HG03432 (cell line): ENCODE data around the gene CASTOR1.

Experiments used
- ATAC-seq: cut with Tn5 transposase; IDR thresholded peaks from one replicate; pipeline ENCODE4 v1.9.1; 2021; ENCODE audit warnings: mild to moderate bottlenecking, moderate library complexity; ENCODE audit not compliant: unreplicated experiment

The CASTOR1 gene

DNA sequence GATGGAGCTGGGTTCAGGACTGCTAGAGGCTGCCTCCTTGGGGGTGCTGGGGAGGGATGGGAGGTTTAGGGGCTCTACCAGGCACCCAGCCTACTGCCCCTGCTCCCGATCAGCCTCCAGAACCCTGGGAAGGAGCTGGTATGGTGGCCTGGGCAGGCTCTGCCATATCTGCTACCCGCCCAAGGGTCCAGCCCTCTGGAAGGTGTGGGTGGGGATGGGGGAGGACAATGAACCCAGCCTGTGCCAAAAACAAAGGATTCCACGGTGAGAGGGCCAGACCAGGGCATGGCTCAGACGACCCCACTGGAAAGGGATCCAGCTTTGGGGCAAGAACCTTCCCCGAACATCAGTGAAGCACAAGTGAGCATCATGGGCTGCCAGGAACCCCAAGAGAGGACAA is 3.0 kb downstream of the CASTOR1 start:
- ATAC-seq = no peak

DNA sequence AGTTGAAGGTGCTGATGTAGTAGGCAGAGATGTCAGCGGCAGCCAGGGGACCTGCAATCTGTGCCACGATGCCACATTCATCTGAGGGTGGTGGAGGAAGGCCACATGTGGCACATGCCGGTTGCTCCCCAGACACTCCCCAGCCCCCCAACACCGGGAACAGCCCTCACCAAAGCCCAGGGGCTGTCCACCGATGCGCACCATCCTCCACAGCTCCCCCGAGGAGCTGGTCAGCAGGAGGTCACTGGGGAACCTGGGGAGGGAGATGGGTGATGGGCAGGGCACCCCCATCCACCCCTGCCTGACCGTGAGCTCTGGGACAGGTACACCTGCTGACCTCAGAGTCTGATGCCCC is 3.5 kb downstream of the CASTOR1 start:
- no peak for ATAC-seq

DNA sequence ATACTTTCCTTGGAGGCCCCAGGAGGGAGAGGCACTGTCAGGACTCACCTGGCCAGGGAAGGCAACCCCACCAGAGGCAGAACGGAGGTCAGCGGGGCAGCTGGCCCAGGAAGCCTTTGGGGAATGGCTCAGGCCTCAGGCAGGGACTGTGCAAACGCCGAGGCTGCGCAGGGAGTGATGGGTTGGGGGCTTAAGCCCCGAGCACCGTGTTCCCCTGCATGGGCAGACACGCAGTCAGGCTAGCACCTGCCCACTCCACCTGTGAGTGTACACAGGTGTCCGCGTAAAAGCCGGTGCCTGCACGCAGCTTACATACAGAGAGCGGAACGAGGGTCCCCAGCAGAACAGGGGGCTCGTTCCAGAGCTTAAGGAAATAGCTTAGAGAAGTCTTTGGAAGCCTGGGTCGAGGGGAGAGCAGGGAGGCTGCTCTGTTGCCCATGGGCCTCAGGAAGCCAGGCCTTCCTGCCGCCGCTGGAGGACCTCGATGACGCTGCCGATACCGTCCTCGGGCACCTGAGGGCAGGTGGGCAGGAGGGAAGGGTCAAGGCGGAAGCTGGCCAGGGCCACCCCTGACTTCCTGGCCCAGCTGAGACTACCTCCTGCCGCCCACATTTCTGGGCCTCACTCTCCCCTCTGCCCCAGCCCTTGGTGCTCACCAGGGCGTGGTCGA is 4.0 kb downstream of the CASTOR1 start:
- ATAC-seq = no peak

DNA sequence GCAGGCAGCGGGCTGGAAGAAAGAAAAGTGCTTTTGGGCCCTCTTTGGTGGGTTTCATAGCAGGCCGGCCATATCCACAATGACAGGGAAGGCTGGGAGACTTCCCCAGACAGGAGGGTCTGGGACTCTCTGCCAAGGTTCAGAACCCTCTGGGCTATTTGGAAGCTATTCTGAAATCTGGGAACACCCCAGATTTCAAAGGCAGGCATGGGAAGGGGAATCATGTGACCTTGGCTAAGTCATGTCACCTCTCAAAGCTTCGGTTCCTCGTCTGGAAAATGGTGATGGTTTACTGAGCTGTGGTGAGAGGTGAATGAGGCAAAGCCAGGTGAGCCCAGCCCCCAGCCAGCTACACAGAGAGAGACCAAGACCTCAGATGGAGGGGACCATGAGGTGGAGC is 4.6 kb downstream of the CASTOR1 start:
- no peak for ATAC-seq

DNA sequence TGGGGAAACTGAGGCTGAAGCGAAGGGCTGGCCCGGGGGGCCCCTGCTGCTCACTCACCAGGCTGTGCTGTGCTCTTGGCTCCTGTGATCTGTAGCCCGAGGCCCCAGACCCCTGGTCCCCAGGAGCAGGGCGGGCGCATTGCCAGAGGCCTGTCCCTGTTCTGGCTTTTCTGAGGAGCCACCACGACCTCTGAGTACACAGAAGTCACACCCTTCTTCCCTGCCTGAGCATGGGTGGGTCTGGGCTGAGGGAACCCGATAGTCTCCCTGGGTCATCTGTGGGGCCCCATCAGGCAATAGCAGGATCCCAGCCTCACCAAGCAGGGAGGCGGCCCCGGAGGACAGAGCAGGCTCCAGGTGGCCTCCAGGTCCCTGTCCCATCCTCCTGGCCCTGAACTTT is 5.1 kb downstream of the CASTOR1 start:
- no peak for ATAC-seq

DNA sequence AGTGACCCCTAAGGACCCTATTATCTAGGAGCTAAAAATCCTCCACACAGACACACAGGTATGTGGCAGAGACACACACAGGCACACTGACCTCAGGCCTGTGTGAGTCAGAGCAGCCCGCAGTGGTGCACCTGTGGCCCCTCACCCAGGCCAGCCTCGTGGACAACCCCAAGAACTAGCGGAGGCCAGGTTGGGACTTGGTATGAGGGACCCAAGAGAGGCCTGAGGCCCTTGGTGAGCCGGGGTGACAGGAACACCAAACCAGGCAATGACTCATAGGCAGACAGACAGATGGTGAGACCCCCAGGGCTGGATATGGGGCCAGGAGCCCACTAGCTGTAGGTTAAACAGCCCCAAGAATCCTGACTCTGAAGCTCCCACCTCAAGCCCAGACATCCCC is 6.0 kb downstream of the CASTOR1 start:
- ATAC-seq = no peak

DNA sequence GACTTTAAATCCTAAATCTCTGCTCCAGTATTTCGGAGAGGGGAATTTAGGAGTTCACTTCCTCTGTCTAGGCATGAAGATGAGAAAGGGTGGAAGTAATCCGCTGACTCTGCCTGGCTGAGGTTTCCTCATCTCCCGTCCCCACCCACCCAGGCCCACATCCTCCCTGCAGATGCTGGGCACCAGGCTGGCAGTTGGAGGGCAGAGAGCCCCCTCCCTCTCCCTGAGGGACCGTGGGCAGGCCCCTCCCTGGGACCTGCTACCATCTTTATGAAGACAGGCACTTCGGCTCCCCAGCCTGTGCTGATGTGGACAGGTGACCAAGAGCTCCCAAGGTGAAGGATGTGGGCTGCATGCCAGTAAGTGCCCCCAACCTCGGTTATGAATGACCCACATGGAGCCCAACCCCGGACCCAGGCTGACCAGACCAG is 6.7 kb downstream of the CASTOR1 start:
- no peak for ATAC-seq

DNA sequence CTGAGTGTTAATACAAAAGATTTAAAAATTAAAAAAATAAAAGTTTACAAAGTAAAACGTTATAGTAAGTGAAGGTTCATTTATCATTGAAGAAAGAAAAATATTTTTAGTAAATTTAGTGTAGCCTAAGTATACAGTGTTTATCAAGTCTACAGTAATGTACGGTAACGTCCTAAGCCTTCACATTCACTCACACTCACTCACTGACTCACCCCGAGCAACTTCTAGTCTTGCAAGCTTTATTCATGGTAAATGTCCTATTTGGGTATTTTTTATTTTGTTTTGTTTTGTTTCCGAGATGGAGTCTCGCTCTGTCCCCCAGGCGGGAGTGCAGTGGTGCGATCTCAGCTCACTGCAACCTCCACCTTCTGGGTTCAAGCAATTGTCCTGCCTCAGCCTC is 8.8 kb downstream of the CASTOR1 start:
- ATAC-seq = no peak

DNA sequence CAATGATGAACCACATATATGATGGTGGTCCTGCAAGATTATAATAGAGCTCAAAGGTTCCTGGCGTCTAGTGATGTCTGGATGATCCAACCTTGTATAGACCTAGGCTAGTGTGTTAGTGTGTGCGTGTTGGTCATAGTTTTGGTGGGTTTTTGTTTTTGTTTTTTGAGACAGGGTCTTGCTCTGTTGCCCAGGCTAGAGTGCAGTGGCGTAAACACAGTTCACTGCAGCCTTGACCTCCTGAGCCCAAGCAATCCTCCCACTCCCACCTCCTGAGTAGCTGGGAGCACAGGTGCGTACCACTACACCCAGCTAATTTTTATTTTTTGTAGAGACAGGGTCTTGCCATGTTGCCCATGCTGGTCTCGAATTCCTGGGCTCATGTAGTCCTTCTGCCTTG is 9.4 kb downstream of the CASTOR1 start:
- ATAC-seq = no peak

DNA sequence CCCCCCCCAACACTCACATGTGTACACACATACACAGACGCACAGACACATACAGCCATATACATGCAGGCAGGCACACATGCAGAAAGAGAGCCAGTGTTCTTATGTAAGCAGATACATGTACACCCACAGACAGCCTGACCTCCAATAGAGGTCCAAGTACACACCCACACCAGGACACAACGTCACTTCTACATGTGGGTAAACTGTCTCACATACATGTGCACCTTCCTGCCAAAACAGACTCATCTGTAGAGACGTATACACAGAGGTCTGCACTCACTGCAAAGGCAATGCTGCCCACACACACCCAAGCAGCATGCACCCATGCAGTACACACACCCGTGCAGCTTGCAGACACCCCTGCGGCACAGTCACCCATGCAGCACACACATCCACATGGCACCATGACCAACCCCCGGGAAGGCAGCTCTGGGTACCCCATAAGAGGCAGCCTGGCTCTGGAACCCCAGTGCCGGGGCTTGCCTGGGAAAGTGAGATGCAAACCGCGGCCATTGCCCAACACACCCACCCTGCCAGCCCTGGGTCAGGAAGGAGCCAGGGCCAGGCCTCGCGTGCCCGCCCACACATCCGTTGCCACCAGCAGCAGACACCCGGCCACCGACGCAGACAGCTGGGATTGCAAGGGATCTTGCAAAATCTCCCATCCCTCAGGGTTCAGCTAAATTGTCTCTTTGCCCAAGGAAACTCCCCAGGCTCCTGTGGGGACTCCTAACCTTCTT is 10.1 kb downstream of the CASTOR1 start:
- no peak for ATAC-seq

DNA sequence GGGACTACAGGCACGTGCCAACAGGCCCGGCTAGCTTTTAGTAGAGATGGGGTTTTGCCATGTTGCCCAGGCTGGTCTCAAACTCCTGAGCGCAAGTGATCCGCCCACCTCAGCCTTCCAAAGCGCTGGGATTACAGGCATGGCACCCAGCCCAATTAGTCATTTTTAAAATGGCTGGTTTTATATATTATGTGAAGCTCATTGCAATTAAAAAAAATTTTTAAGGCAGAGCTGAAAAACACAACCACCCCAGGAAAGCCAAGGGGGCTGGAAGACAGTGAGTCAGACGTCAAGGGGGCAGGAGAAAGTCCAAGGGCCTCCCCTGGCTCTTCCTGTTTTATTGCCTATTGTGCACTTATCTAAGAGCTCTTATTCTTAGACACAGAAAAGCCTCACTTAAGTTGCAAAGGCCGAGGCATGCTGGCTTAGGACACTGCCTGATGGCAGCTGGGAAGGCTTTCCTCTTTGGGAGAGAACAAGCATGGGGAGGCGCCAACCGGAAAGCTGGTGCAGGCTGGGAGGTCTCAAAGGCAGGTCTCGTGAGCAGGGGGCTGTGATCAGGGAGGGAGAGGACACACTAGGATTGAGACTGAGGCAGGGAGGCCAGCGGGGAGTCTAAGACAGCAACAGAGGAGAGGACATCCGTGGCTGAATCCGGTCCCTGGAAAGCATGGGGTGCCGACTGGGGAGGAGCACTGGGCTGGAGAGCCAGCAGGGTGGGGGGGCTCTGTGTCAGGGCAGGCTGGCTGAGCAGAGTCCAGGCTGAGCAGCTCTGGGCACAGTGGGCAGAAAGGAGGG is 11.6 kb downstream of the CASTOR1 start:
- ATAC-seq = no peak

DNA sequence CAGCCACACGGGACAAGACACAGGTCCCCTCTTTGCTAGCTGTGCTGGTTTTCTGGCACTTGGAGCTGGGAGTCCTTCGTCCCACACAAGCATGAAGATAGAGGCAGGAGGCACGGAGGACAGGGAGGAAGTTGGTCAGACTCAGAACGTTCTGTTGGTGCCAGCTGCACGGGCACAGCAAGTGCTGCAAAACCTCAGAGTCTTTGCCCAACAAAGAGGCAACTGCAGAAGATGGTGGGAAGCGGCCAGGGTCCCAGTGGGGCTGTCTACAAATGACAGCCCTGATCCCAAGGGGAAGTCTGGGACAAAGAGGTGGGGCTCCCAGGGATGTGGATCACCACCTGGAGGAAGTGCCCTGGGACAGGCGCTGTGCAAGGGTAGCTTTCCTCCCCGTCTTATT is 13.3 kb downstream of the CASTOR1 start:
- no peak for ATAC-seq

DNA sequence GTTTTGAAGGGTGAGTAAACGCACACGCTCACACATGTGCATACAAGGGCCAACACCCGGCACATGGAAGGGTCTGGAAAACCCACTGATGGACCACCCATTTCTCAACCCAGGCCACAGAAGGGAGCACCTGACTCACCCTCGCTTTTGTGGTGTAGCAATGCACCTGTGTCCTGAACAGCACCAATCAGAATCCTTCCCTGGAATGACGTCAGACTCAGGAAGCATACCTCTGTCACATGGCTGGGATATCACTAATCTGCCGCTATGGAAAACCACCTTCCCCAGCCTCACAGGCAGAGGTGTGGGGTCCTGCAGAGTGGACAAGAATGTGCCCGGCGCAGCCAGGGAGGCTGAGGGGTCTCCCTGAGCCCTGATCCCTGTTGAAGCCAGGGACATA is 13.7 kb downstream of the CASTOR1 start:
- ATAC-seq = no peak

DNA sequence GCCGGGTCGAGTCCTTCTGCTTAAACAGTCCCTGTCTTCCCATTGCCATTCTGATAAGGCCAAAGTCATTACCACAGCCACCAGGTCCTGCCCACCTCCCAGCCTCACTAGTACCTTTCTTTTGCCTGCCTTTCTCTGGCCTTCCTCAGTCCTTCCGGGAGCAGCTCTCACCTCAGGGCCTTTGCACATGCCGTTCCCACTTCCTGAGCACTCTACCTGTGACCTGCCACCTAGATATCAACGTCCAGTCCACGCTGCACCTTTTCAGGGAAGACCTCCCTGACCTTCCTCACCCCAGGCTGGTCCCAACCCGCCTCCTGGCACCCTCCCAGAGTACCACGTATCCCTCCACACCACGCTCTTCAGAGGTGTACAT is 14.9 kb downstream of the CASTOR1 start:
- no peak for ATAC-seq

DNA sequence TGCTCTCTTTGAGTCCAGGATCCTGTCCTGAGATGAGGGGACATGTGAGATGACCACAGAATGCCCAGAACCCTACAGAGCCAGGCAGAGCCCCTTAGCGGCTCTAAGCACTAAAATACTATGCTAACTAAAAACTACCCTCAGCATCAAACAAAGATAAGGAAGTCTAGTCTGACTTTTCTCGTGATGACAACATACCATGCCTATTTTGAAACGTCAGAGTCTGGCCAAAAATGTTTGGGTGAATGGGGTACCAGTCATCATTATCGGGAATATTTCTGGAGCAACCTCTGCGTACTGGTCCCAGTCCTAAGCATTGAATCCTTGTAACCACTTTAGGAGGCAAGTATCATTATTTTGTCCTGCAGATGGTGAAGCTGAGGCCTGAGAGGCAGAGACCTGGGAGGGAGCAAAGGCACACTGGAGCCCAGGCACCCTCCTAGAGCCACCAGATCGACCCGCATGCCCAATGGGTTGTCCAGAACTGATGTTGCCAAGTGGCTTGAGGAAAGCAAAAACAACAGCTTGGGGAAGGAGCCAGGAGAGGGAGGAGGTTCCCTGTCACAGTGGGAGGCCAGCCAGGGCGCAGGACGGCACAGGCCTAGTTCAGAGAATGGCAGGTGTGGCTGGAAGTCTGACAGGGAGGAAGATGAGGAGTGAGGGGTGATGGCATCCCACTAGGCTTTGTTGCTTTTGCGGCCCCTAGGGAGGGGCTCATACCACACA is 15.4 kb downstream of the CASTOR1 start:
- no peak for ATAC-seq

DNA sequence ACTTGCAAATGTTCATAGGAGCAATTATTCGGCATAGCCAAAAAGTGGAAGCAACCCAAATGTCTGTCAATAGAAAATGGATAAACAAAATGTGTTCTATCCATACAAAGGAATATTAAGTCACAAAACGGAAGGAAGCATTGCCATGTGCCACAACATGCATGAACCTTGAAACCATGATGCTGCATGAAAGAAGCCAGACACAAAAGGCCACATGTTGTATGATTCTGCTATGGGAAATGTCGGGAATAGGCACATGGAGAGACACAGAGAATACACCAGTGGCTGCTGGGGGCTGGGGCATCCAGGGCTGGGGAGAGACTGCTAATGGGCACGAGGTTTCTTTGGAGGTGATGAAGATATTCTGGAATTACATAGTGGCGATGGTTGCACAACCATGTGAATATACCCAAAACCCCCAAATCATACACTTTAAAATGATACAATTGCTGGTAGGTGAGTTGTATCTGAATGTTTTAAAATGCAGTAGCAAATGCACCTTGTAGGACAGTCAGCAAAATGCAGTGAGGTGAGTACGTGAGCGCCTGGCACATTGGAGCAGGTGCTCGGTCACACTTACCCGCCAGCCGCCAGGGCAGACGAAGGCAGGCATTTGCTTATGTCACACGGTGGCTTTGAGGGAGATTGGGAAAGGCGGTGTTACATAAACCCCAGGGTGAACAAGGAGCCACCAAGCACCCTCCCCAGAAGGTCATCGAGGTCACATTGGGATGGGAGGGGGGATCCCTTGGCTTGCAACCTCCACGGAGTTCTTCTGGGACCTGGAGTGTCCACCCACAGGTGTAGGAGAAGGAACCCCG is 16.3 kb downstream of the CASTOR1 start:
- ATAC-seq = no peak

DNA sequence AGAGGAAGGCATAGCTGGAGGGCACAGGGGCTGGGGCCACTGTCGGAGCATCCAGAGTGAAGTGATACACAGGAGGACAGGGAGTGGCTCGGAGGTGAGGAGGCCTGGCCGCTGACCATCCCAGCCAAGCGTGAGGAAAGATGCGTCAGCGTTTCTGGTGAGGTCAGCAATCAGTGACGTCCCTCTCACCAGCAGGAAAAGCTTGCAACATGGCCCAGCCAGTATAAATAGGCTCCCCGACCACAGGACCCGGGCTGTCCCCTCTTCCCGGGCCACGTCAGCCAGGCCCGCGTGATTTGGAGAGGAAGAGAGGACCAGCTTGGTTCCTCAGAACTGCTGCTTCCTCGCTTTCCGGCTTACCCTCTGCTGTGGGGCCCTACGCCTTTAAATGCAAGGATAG is 18.5 kb downstream of the CASTOR1 start:
- no peak for ATAC-seq

DNA sequence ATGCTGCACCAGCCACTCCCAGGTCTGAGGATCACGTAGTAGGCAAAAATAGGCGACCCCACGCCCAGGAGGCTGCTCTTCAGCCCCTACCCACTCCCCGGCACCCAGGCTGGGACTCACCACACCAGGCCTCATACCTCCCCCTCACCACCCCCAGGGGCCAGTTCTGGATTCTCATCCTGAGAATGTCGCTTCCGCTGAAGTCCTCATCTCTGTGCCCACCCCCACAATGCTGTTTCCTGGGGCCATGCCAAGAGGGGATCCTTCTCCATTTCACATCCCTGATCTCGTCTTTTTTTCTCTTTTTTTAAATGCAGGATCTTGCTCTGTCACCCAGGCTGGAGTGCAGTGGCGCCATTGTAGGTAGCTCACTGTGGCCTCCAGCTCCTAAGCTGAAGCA is 21.0 kb downstream of the CASTOR1 start:
- no peak for ATAC-seq

DNA sequence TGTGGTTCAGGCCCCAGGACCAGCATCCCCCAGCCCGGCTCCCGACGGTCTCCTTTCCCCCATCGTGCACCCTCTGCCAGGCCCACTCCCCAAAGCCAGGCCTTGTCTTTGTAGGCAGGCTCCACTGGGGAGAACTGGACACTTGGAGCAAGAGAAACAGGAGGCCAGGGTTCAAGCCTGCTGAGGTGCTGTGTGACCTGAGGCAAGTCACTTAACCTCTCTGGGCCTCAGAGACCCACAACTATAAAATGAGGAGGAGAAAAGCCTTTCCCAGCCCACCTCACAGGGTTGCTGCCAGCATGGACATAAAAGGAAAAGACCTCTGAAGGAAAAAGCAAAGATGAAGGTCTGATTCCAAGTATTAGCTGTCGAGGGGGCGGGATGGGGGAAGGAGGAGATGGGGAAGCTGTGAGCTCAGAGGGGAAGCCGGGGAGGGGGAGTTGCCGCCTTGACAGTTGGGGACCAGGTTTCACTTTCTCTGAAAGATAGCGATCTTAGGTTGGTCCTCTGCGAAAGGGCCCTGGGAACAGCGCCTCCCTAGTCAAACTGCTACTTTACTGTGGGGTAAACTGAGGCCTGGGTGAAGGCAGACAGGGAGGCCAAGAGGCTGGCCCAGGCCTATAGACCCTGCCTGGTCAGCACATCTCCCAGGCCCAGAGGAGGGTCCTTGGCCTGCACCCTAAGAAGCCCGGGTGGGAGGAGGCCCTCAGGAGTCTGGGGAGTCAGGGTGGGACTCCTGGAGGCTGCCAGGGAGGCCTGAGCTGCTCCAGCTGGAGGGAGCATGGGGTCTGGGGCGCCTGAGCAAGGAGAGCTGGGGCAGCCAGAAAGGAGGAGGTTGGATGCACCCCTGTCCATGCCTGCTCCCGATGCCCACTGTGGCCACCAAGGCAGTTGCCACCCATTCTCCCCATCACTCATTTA is 21.7 kb downstream of the CASTOR1 start:
- ATAC-seq = no peak
